ENCODE measurements around the gene NDUFAF5. TPM values are rescaled to one million over a fixed set of nuclear protein-coding genes. Genes with fewer than 3 reads are reported as not detected.

NDUFAF5 gene
- polyA plus RNA-seq, 3 donors: 8.1 to 16.0 (median 15.7) TPM

DNA sequence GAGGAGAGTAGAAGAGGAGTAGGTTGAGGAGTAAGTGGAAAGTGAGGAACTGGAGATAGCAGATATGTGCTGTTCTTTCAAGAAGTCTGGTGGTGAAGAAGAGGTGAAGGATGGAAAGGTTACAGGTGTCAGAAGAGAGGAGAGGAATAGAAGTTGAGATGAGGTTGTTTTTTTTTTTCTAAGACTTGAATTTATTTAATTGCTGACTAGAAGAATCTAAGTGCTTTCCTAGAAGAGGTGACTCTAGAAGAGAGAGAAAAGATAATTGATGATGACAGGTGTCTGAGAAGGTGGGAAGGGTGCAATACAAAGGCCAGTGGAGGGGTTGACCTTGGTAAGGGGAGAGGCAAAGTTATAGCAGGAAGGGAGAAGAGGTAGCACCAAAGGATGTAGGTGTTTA is 25.6 kb downstream of the NDUFAF5 start:
- no peak overlapping the region for H3K27ac ChIP-seq (ENCODE audit: low read depth, low read length)

DNA sequence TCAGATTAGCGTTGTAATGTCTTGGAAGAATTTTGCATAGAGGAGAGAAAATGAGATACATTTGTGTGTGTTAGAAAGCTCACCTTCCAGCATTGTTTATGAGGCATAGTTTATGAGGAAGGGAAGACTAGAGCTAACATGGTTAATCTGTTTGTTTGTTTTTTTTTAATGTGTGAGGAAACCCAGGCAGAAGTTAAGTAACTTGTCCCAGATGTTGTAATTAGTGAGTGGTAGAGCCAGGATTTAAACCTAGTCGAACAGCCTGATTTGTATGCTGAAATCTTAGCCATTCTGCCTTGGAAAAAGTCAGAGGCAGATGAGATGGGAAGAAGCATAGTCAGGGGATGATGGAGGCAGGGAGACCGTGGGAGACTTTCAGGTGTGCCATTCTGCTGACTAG is 29.1 kb downstream of the NDUFAF5 start:
- 41 to 71% (median 66%) methylated on average over 3 of the region's 3 CpGs for WGBS, 3 donors
- no peak overlapping the region for H3K27ac ChIP-seq (ENCODE audit: low read depth, low read length)

GRCh38 chr20:13814672-13815071 is 29.8 kb downstream of the NDUFAF5 start:
- no peak overlapping the region for H3K27ac ChIP-seq (ENCODE audit: low read depth, low read length)
- WGBS, 3 donors: 89 to 93% (median 93%) methylated on average over 4 of the region's 4 CpGs

GRCh38 chr20:13816757-13817156 is 31.9 kb downstream of the NDUFAF5 start:
- 73 to 84% (median 84%) methylated on average over 3 of the region's 3 CpGs for WGBS, 3 donors
- no peak overlapping the region for H3K27ac ChIP-seq (ENCODE audit: low read depth, low read length)

- no peak overlapping the region for H3K27ac ChIP-seq (ENCODE audit: low read depth, low read length)
Observed at GRCh38 chr20:13817342-13817741, 32.5 kb downstream of the NDUFAF5 start.

GRCh38 chr20:13819885-13820645 is 35.2 kb downstream of the NDUFAF5 start:
- WGBS, 3 donors: 27 to 36% (median 34%) methylated on average over 5 of the region's 5 CpGs

DNA sequence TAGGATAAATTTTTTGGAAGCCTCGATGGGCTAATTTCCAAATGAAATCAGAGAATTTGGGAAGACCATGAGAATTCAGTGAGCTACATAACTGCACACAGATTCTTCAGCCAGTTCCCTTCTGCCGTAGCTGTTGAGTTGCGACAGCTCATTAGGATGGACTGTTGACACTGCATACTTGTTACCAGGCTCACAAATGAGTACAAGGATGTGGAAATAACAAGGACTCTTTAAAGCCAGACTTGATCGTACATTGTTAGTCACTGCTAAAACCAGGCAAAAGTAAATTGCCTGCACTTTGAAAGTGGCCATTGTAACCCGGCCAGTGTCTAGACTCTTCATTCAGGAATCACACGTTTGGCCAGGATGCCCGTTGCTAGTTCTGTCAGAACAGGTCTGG is 37.0 kb downstream of the NDUFAF5 start:
- 78 to 87% (median 78%) methylated on average over 7 of the region's 7 CpGs for WGBS, 3 donors

More at GRCh38 chr20:13819885-13820645, 35.2 kb downstream of the NDUFAF5 start:
- H3K27ac ChIP-seq (ENCODE audit: low read depth, low read length): no peak overlapping the region

GRCh38 chr20:13822459-13822858 is 37.6 kb downstream of the NDUFAF5 start:
- no peak overlapping the region for H3K27ac ChIP-seq (ENCODE audit: low read depth, low read length)
- WGBS, 3 donors: 55 to 67% (median 67%) methylated on average over 2 of the region's 2 CpGs

More for the DNA sequence above, 37.0 kb downstream of the NDUFAF5 start:
- H3K27ac ChIP-seq (ENCODE audit: low read depth, low read length): no peak overlapping the region

- WGBS, 3 donors: 95% methylated on average over 3 of the region's 3 CpGs
- no peak overlapping the region for H3K27ac ChIP-seq (ENCODE audit: low read depth, low read length)
Observed at GRCh38 chr20:13824459-13824858, 39.6 kb downstream of the NDUFAF5 start.

DNA sequence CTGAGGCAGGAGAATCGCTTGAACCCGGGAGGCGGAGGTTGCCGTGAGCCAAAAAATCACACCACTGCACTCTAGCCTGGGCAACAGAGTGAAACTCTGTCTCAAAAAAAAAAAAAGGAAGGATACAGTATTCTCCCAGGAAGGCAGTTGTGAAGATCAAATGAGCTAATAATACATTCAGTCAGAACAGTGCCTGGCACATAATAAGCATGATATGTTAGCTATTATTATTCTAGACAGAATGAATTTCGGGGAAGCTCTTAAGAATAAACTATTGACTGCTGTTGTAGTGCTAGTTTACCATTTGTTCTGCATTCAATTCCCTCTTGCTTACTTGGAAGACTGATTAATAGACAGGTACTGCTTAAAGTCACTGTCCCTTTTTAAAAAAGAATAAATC is 40.6 kb downstream of the NDUFAF5 start:
- 80 to 95% (median 86%) methylated on average over 4 to 5 of the region's 5 CpGs for WGBS, 3 donors
- no peak overlapping the region for H3K27ac ChIP-seq (ENCODE audit: low read depth, low read length)

DNA sequence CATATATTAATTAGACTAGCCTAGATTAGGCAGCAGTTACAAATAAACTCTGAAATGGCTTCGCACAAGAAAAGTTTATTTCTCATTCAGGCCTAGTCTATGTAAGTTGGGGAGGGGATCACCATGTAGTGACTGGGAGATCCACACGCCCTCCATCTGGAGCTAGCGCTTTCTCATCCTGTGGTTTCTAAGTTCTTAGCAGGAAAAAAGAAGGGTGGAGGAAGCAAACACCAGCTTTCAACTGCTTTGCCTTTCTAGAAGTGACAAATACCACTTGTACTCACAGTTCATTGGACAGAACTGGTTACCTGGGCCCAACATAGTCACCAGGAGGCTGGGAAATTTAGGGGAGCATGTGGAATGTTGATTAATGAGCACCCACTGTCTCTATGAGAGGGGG is 46.6 kb downstream of the NDUFAF5 start:
- H3K27ac ChIP-seq (ENCODE audit: low read depth, low read length): no peak overlapping the region
- WGBS, 3 donors: 80 to 86% (median 82%) methylated on average over 3 of the region's 3 CpGs

GRCh38 chr20:13838664-13839063 is 53.8 kb downstream of the NDUFAF5 start:
- WGBS, 3 donors: 71 to 80% (median 74%) methylated on average over 7 of the region's 7 CpGs
- H3K27ac ChIP-seq (ENCODE audit: low read depth, low read length): no peak overlapping the region

GRCh38 chr20:13839421-13840092 is 54.7 kb downstream of the NDUFAF5 start:
- no peak overlapping the region for H3K27ac ChIP-seq (ENCODE audit: low read depth, low read length)
- 52 to 59% (median 57%) methylated on average over 4 of the region's 4 CpGs for WGBS, 3 donors

- H3K27ac ChIP-seq (ENCODE audit: low read depth, low read length): no peak overlapping the region
- WGBS, 3 donors: 71 to 85% (median 76%) methylated on average over 4 of the region's 4 CpGs
Observed at GRCh38 chr20:13840093-13840465, 55.3 kb downstream of the NDUFAF5 start.

DNA sequence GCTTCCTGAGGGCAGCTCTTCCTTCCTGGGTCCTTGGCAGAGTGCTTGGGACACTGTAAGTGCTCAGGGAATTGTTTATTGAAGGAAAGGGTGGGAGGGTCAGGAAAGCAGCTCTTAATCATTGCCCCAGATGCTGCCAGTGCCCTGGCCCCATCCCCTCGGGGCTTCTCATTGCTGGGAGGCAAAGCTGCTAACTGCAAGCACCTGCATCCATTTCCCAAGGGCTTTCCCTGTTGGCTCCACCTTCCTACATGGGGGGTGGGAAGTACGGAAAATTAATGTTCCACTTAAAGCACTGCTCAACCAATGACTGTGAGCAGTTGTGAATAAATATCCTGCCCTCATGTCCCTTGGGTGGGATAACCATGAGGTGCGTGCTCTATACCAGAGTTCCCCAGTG is 56.4 kb downstream of the NDUFAF5 start:
- WGBS, 3 donors: 72 to 75% (median 73%) methylated on average over 3 of the region's 3 CpGs
- H3K27ac ChIP-seq (ENCODE audit: low read depth, low read length): no peak overlapping the region

DNA sequence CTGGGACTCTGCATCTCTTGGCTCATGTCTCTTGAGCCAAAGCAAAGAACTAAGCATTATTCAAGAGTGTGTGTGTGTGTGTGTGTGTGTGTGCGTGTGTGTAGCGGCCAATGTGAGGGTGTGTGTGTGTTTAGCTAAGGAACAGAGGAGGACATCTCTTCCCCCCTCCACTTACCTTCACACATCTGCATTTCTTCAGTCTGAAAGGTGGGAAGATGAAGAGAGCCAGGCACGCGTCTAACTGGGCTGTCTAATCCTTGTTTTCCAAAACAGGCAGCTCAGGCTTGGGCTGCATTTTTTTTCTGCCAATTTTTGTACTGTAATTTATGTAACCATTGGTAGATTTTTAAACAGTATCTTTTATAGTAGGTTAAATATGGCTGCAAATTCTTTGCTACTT is 59.5 kb downstream of the NDUFAF5 start:
- H3K27ac ChIP-seq (ENCODE audit: low read depth, low read length): no peak overlapping the region
- 65 to 82% (median 68%) methylated on average over 4 of the region's 4 CpGs for WGBS, 3 donors

DNA sequence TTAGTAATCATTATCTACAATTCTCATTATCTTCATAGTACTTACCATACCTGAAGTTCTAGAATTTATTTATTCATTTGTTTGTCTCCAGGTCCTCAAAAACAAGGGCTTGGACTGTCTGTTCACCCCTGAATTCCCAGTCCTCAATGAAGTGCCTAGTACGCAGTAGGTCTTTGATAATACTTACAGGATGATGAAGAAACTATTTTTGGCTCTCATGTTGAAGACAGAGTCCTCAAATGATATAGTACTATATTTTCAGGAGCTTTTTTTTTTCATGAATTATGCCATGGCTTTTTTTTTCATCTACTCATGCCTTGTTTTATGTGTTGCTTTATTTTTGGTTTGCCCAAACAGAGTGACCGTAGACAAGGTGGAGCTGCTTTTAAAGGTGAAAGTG is 66.5 kb downstream of the NDUFAF5 start:
- WGBS, 3 donors: 77 to 88% (median 85%) methylated on average over 2 of the region's 2 CpGs
- no peak overlapping the region for H3K27ac ChIP-seq (ENCODE audit: low read depth, low read length)

- 56 to 63% (median 56%) methylated on average over 1 of the region's 1 CpG for WGBS, 3 donors
- H3K27ac ChIP-seq (ENCODE audit: low read depth, low read length): no peak overlapping the region
Observed at GRCh38 chr20:13852306-13852705, 67.5 kb downstream of the NDUFAF5 start.

GRCh38 chr20:13855613-13856012 is 70.8 kb downstream of the NDUFAF5 start:
- 84 to 90% (median 86%) methylated on average over 4 of the region's 4 CpGs for WGBS, 3 donors
- H3K27ac ChIP-seq (ENCODE audit: low read depth, low read length): no peak overlapping the region

DNA sequence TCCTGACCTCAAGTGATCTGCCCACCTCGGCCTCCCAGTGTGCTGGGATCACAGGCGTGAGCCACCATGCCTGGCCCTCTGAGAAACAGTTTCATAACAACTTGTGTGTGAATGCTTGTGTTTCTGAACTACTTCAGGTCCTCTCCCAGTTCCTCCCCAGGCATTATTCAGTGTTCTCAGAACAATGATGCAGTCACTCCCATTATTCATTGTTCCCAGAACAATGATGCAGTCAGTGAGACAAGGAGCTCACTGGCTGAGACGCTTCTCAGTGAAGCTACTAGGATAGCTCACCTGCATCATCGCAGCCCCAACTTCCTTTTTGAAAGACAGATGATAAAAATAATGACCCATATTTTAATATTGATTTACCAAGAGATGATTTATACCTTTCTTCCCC is 71.5 kb downstream of the NDUFAF5 start:
- no peak overlapping the region for H3K27ac ChIP-seq (ENCODE audit: low read depth, low read length)
- 68 to 75% (median 69%) methylated on average over 4 of the region's 4 CpGs for whole genome bisulfite sequencing, 3 donors

Data from adipose tissue (tissue), 3 donors.